ENCODE measurements around the gene ABHD12.
"Not testable (repeated sequence)": the region's sequence is repeated elsewhere in the genome, so short reads cannot be mapped to it uniquely, and the experiment has no call there.

ABHD12 gene

DNA sequence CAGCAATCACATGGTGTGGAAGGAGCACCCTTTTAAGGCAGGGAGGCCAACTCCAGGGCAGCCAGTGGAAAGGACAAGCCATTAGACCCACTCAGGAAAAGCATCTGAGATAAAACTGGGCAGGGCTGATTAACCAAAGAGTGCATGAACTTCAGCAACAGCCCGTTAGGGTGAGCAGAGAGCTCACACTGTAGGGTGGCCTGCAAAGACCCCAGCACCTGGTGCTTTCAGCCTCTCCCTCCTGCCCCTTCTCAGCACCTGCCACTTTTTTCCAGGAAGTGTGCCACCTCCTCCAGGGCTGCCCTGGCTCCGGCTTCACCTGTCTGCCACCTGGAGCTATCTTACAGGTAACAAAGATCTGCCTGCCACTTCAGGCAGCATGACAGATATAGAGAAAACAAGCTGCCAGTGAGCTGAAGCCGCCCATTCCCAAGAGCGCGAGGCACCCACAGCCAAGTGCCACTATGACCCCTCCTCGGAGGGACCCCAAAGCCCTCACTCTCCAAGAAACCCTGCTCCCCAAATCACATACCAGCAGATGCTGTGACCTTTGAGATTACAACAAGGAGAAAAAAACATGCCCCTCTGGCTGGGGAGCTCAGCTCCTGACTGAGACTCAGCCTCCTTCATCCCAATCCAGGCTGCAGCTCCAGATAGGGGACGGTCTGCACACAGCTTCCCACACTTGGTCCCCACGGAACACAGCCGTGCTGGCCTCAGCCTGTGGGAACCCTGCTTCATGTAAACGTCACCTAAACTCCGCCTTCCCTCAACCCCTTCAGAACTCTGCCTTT lies 71.2 kb downstream of the ABHD12 start:
- TF ChIP-seq POLR2AphosphoS5 (IDR thresholded peaks at IDR 0.05; ENCODE audit: low read depth, low read length) = no peak
- no peak for TF ChIP-seq PAX5 (IDR thresholded peaks at IDR 0.05; ENCODE audit: insufficient read depth, low read length, severe bottlenecking)
- no peak for TF ChIP-seq TAF1 (IDR thresholded peaks at IDR 0.05; ENCODE audit: low read depth, low read length)
- no peak for TF ChIP-seq POU2F2 (IDR thresholded peaks at IDR 0.05; ENCODE audit: low read depth, low read length)
- TF ChIP-seq POLR2A (IDR thresholded peaks at IDR 0.05; ENCODE audit: low read depth, low read length) = no peak
- TF ChIP-seq SPI1 (IDR thresholded peaks at IDR 0.05; ENCODE audit: low read depth, low read length) = no peak
- DNase-seq (ENCODE audit: insufficient read length, low spot score) = no peak
- no peak for FAIRE-seq

GRCh38 chr20:25318471-25319240 lies 72.0 kb downstream of the ABHD12 start:
- FAIRE-seq (peak; percentile 94), DNase-seq (ENCODE audit: insufficient read length, low spot score) (peak; percentile 59)
- peak; percentile 97 for TF ChIP-seq SPI1 (IDR thresholded peaks at IDR 0.05; ENCODE audit: low read depth, low read length)
- no peak for TF ChIP-seq PAX5 (IDR thresholded peaks at IDR 0.05; ENCODE audit: insufficient read depth, low read length, severe bottlenecking)
- 0 out of 2 replicates have a peak, but pooled peaks have one; percentile 25 for TF ChIP-seq TAF1 (IDR thresholded peaks at IDR 0.05; ENCODE audit: low read depth, low read length)
- peak; percentile 62 for TF ChIP-seq POLR2A (IDR thresholded peaks at IDR 0.05; ENCODE audit: low read depth, low read length)
- TF ChIP-seq POU2F2 (IDR thresholded peaks at IDR 0.05; ENCODE audit: low read depth, low read length) = peak; percentile 55; the same call in 1 of the 2 replicates
- peak; percentile 45; the same call in 1 of the 2 replicates for TF ChIP-seq POLR2AphosphoS5 (IDR thresholded peaks at IDR 0.05; ENCODE audit: low read depth, low read length)

GRCh38 chr20:25317351-25318075 lies 73.1 kb downstream of the ABHD12 start:
- FAIRE-seq (peak; percentile 73), DNase-seq (ENCODE audit: insufficient read length, low spot score) (no peak)
- no peak for TF ChIP-seq SPI1 (IDR thresholded peaks at IDR 0.05; ENCODE audit: low read depth, low read length)
- no peak for TF ChIP-seq POLR2AphosphoS5 (IDR thresholded peaks at IDR 0.05; ENCODE audit: low read depth, low read length)
- TF ChIP-seq TAF1 (IDR thresholded peaks at IDR 0.05; ENCODE audit: low read depth, low read length) = no peak
- no peak for TF ChIP-seq POLR2A (IDR thresholded peaks at IDR 0.05; ENCODE audit: low read depth, low read length)
- no peak for TF ChIP-seq PAX5 (IDR thresholded peaks at IDR 0.05; ENCODE audit: insufficient read depth, low read length, severe bottlenecking)
- no peak for TF ChIP-seq POU2F2 (IDR thresholded peaks at IDR 0.05; ENCODE audit: low read depth, low read length)

GRCh38 chr20:25316506-25317190 lies 74.0 kb downstream of the ABHD12 start:
- FAIRE-seq = peak; percentile 5
- no peak for DNase-seq (ENCODE audit: insufficient read length, low spot score)
- no peak for TF ChIP-seq POLR2A (IDR thresholded peaks at IDR 0.05; ENCODE audit: low read depth, low read length)
- TF ChIP-seq TAF1 (IDR thresholded peaks at IDR 0.05; ENCODE audit: low read depth, low read length) = no peak
- no peak for TF ChIP-seq SPI1 (IDR thresholded peaks at IDR 0.05; ENCODE audit: low read depth, low read length)
- TF ChIP-seq PAX5 (IDR thresholded peaks at IDR 0.05; ENCODE audit: insufficient read depth, low read length, severe bottlenecking) = no peak
- TF ChIP-seq POU2F2 (IDR thresholded peaks at IDR 0.05; ENCODE audit: low read depth, low read length) = no peak
- no peak for TF ChIP-seq POLR2AphosphoS5 (IDR thresholded peaks at IDR 0.05; ENCODE audit: low read depth, low read length)

DNA sequence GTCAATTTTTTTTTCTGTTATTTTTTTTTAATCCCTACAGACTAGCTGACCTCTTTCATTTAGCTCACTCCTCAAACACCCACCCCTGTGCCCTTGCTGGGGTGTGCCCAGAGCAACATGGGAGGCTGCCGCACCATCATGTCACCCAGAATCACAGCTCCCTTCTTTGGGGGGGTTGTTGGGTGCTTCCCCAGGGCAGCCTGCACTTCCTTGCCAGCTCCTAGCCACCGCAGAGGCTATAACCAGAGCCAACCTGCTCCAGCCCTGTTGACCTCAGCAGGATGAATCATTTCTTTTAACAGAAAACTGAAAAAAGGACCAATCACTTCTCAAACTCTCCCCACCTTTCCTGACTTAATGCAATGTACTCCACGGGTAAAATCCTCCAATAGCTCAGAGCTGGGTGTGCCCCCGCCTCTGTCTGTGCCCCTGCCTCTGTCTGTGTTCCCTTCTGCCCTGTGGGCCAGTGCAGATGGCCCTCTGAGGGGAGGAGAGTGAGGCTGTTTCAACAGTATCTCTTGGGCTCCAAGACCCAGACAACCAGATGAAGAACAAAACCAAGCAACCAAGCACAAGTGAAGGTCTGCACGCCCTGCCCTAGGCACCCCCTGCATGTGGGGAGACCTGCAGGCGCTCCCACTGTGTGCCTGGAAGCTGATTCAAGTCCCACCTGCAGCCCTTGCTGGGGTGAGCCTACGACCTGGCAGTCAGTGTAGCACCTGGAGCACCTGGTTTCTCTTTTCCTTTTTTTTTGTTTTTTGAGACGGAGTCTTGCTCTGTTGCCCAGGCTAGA lies 75.0 kb downstream of the ABHD12 start:
- TF ChIP-seq SPI1 (IDR thresholded peaks at IDR 0.05; ENCODE audit: low read depth, low read length) (no peak), POLR2A (IDR thresholded peaks at IDR 0.05; ENCODE audit: low read depth, low read length) (no peak), TAF1 (IDR thresholded peaks at IDR 0.05; ENCODE audit: low read depth, low read length) (no peak), PAX5 (IDR thresholded peaks at IDR 0.05; ENCODE audit: insufficient read depth, low read length, severe bottlenecking) (no peak), POU2F2 (IDR thresholded peaks at IDR 0.05; ENCODE audit: low read depth, low read length) (no peak), POLR2AphosphoS5 (IDR thresholded peaks at IDR 0.05; ENCODE audit: low read depth, low read length) (no peak)
- no peak for FAIRE-seq
- no peak for DNase-seq (ENCODE audit: insufficient read length, low spot score)

DNA sequence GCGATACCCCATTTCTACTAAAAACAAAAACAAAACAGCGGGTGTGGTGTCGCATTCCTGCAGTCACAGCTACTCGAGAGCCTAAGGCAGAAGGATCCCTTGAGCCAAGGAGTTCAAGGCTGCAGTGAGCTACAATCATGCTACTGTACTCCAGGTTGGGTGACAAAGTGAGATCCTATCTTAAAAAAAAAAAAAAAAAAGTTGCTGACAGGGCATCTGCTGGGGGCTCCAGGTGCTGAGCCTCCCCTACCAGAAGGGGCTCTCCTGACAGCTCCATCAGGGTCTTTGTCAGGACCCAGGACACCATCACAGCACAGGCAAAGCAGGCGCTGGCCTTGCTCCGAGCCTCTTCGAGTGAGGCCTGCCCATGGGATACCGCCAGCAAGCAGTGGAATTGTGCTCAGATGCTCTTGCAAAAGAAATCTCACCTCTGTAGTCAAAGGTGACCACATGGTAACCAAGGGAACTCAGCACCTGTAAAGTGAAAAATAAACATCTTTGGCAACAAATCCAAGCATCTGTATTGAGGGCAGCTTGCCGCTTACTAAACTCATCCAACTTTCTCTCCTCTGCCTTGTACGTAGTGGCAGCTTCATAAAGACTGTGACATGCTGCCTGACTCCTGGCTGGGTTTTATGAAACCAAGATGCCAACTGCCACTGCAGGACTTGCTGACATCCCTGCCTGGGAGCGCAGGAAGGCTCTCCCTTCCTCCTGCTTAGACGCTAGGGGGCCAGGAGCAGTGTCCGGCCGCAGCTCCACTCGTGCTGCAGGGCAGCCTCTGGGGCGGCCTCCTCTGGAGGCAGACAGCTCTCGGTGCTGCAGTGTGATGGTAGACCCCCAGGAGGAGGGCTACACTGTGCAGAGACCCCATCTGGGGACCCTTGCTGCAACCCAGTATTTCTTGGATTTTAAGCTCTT lies 75.9 kb downstream of the ABHD12 start:
- DNase-seq (ENCODE audit: insufficient read length, low spot score) (no peak), FAIRE-seq (no peak)
- TF ChIP-seq POLR2A (IDR thresholded peaks at IDR 0.05; ENCODE audit: low read depth, low read length) (no peak), POLR2AphosphoS5 (IDR thresholded peaks at IDR 0.05; ENCODE audit: low read depth, low read length) (no peak)

DNA sequence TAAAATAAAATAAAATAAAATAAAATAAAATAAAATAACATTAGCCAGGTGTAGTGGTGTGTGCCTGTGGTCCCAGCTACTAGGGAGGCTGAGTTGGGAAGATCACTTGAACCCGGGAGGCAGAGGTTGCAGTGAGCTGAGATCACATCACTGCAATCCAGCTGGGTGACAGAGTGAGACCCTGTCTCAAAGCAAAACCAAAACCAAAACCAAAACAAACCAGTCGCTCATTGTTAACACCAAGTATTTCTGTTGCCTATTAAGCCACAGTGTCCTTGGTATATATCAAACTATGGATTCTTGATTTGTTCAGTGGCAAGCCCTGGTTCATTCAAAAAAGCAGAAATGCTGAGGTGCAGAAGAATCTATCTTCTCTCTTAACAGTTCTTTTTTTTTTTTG lies 77.0 kb downstream of the ABHD12 start:
- peak; percentile 71 for FAIRE-seq
- DNase-seq (ENCODE audit: insufficient read length, low spot score) = no peak
- no peak for TF ChIP-seq POLR2AphosphoS5 (IDR thresholded peaks at IDR 0.05; ENCODE audit: low read depth, low read length)
- TF ChIP-seq TAF1 (IDR thresholded peaks at IDR 0.05; ENCODE audit: low read depth, low read length) = no peak
- no peak for TF ChIP-seq POU2F2 (IDR thresholded peaks at IDR 0.05; ENCODE audit: low read depth, low read length)
- TF ChIP-seq POLR2A (IDR thresholded peaks at IDR 0.05; ENCODE audit: low read depth, low read length) = no peak
- no peak for TF ChIP-seq SPI1 (IDR thresholded peaks at IDR 0.05; ENCODE audit: low read depth, low read length)
- TF ChIP-seq PAX5 (IDR thresholded peaks at IDR 0.05; ENCODE audit: insufficient read depth, low read length, severe bottlenecking) = no peak

DNA sequence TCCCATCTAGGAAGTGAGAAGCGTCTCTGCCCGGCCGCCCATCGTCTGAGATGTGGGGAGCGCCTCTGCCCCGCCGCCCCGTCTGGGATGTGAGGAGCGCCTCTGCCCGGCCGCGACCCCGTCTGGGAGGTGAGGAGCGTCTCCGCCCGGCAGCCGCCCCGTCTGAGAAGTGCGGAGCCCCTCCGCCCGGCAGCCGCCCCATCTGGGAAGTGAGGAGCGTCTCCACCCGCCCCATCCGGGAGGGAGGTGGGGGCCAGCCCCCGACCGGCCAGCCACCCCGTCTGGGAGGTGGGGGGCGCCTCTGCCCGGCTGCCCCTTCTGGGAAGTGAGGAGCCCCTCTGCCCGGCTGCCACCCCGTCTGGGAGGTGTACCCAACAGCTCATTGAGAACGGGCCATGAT lies 77.9 kb downstream of the ABHD12 start:
- not testable (repeated sequence) for FAIRE-seq; DNase-seq (ENCODE audit: insufficient read length, low spot score)

Measured in GM12891 (cell line).